ENCODE results near the gene XK.

- TF ChIP-seq POLR2A (IDR thresholded peaks at IDR 0.05) = no peak
- TF ChIP-seq CTCF (IDR thresholded peaks at IDR 0.05 in 8 of 11, conservative IDR thresholded peaks at IDR 0.05 in 3 of 11) = no peak
Measured at GRCh38 chrX:37781081-37781480, 95.5 kb downstream of the XK start.

All from spleen (tissue), 7 donors.